Karpas-422 (cell line): ENCODE data around the gene CDK13. TPM values are rescaled to one million over a fixed set of nuclear protein-coding genes. Genes with fewer than 3 reads are reported as not detected.

Source experiments
- DNase-seq: peaks from one replicate; pipeline ENCODE4 v3.0.0-alpha.2; 2015
- H2AFZ ChIP-seq: fragments of 200-600 bp; sonication (generic); 2 replicates; pipeline ENCODE4 v1.6.1; 2014; ENCODE audit warnings: antibody characterized with exemption, low read length, mixed read lengths
- H3K27ac ChIP-seq: fragments of 200-600 bp; sonication (generic); 2 replicates; pipeline ENCODE4 v1.5.1; 2014; ENCODE audit warnings: mild to moderate bottlenecking, low read length, moderate library complexity
- H3K27me3 ChIP-seq: fragments of 200-600 bp; sonication (generic); 2 replicates; pipeline ENCODE4 v1.6.1; 2014; ENCODE audit warnings: low read length, mixed read lengths
- H3K36me3 ChIP-seq: fragments of 200-600 bp; sonication (generic); 2 replicates; pipeline ENCODE4 v1.6.1; 2014; ENCODE audit warnings: low read length, mixed read lengths; ENCODE audit not compliant: insufficient read depth
- H3K4me1 ChIP-seq: fragments of 200-600 bp; sonication (generic); 2 replicates; pipeline ENCODE4 v1.6.1; 2014; ENCODE audit warnings: mild to moderate bottlenecking, low read length, mixed read lengths
- H3K4me2 ChIP-seq: fragments of 200-600 bp; sonication (generic); 2 replicates; pipeline ENCODE4 v1.6.1; 2014; ENCODE audit warnings: low read length, low read depth, mild to moderate bottlenecking; ENCODE audit not compliant: poor library complexity, severe bottlenecking
- H3K4me3 ChIP-seq: fragments of 200-600 bp; sonication (generic); 2 replicates; pipeline ENCODE4 v1.5.1; 2014; ENCODE audit warnings: mild to moderate bottlenecking, antibody characterized with exemption, low read length, mixed read lengths
- H3K79me2 ChIP-seq: fragments of 200-600 bp; sonication (generic); 2 replicates; pipeline ENCODE4 v1.6.1; 2014; ENCODE audit warnings: mild to moderate bottlenecking, low read length, mixed read lengths
- H3K9ac ChIP-seq: fragments of 200-600 bp; sonication (generic); 2 replicates; pipeline ENCODE4 v1.6.0; 2014; ENCODE audit warnings: low read length
- H3K9me2 ChIP-seq: fragments of 200-600 bp; sonication (generic), shearing (Covaris generic); replicated peaks from 2 replicates; pipeline ENCODE4 v1.6.0; 2014; ENCODE audit warnings: mild to moderate bottlenecking, low read length, moderate library complexity; ENCODE audit not compliant: insufficient read depth
- H3K9me3 ChIP-seq: fragments of 300-700, 200-600 bp; sonication (generic); 2 replicates; pipeline ENCODE4 v1.6.1; 2014; ENCODE audit warnings: low read length, mixed read lengths
- H4K20me1 ChIP-seq: fragments of 200-600 bp; sonication (generic); 2 replicates; pipeline ENCODE4 v1.6.1; 2014; ENCODE audit warnings: mild to moderate bottlenecking, antibody characterized with exemption, low read length, low read depth; ENCODE audit not compliant: insufficient read depth
- total RNA-seq: library from RNA; depleted of rRNA; stranded (reverse); fragments of >200 nt; shearing (Covaris generic); gene quantifications from 2 replicates; pipeline ENCODE4 v1.2.3, GENCODE V29; 2014; ENCODE audit warnings: low replicate concordance

CDK13 gene
- total RNA-seq, 1 experiment from 2014 or later, result 81.1 TPM

DNA sequence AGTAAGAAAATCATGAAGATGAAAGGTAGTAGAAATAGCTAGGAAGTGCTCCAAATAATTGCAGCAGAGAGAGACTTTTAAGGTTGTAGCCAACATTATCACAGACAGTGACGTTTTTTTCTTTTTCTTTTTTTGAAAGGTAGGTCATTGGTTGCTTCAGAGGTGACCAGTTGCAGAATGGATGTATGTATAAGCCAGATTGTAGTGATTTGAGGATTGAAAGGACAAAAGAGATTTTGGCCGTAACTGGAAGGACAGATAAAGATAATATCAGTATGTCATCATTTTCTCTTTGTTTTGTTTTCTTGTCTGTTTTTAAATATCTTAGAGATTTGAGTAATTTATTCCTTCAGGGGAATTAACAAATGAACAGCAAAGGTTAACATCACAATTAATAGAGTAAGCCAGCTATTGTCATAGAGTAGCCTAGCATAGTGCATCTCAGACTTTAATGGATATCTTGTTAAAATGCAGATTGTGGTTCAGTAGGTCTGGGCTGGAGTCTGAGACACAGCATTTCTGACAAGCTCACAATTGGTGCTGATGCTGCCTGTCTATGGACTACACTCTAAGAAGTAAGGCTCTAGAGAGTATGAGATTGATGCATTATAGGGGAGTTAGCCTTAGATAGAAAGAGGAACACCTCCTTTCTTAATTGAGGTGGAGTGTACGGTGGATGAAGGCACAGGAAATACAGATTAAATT, 28.3 kb downstream of the CDK13 start:
- H2AFZ ChIP-seq, result no peak overlapping the region
- peak overlapping the region; percentile 9; the same call in 1 of the 2 replicates for H3K4me3 ChIP-seq
- peak overlapping the region; percentile 45 for H3K4me2 ChIP-seq
- H3K9ac ChIP-seq, result no peak overlapping the region
- no peaks in the 10 kb centered on the region for H3K36me3 ChIP-seq
- no peaks in the 10 kb centered on the region for H3K9me3 ChIP-seq
- H4K20me1 ChIP-seq, result peaks cover 28% of the 10 kb centered on the region
- H3K9me2 ChIP-seq, result no peaks in the 10 kb centered on the region
- no peaks in the 10 kb centered on the region for H3K27me3 ChIP-seq
- DNase-seq, result peak; percentile 69
- peak overlapping the region; percentile 46 for H3K27ac ChIP-seq
- H3K4me1 ChIP-seq, result peaks cover 62% of the 10 kb centered on the region
- peaks cover 86% of the 10 kb centered on the region for H3K79me2 ChIP-seq

GRCh38 chr7:39979406-39980073, 29.5 kb downstream of the CDK13 start:
- Histone ChIP-seq H3K36me3 (no peaks in the 10 kb centered on the region), H3K9ac (no peak overlapping the region), H3K9me3 (no peaks in the 10 kb centered on the region), H3K4me2 (no peak overlapping the region), H4K20me1 (peaks cover 34% of the 10 kb centered on the region; the same call in 1 of the 2 replicates), H3K9me2 (no peaks in the 10 kb centered on the region), H3K79me2 (peaks cover 86% of the 10 kb centered on the region), H2AFZ (no peak overlapping the region), H3K4me1 (peaks cover 63% of the 10 kb centered on the region), H3K27me3 (no peaks in the 10 kb centered on the region), H3K4me3 (no peak overlapping the region), H3K27ac (no peak overlapping the region)
- no peak for DNase-seq

DNA sequence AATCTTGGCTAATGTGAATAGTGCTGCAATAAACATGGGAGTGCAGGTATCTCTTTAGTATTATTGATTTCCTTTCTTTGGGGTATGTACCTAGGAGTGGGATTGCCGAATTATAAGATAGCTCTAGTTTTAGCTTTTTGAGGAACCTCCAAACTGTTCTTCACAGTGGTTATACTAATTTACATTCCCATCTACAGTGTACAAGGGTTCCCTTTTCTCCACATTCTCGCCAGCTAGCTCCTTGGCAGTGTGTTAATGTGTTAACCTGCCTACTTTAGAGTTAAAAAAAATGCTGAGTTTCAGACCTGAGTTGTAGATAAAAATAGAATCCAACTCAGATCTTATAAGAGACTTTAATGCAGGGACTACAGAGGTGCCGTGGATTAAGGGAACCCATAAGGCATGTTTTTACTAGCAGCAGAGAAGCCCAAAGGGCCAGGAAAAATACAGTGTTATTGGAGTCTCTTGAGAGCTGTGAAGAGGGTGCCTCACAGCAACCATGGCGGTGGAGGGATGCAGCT, 35.4 kb downstream of the CDK13 start:
- peak overlapping the region; percentile 24; the same call in 1 of the 2 replicates for H3K4me3 ChIP-seq
- no peak overlapping the region for H2AFZ ChIP-seq
- peak; percentile 51 for DNase-seq
- peaks cover 86% of the 10 kb centered on the region for H3K79me2 ChIP-seq
- peak overlapping the region; percentile 43 for H3K4me2 ChIP-seq
- H3K9ac ChIP-seq, result peak overlapping the region; percentile 46
- peaks cover 6% of the 10 kb centered on the region; the same call in 1 of the 2 replicates for H4K20me1 ChIP-seq
- H3K27me3 ChIP-seq, result no peaks in the 10 kb centered on the region
- H3K9me2 ChIP-seq, result no peaks in the 10 kb centered on the region
- peaks cover 18% of the 10 kb centered on the region for H3K36me3 ChIP-seq
- H3K9me3 ChIP-seq, result no peaks in the 10 kb centered on the region
- H3K27ac ChIP-seq, result peak overlapping the region; percentile 74
- H3K4me1 ChIP-seq, result peaks cover 32% of the 10 kb centered on the region

DNA sequence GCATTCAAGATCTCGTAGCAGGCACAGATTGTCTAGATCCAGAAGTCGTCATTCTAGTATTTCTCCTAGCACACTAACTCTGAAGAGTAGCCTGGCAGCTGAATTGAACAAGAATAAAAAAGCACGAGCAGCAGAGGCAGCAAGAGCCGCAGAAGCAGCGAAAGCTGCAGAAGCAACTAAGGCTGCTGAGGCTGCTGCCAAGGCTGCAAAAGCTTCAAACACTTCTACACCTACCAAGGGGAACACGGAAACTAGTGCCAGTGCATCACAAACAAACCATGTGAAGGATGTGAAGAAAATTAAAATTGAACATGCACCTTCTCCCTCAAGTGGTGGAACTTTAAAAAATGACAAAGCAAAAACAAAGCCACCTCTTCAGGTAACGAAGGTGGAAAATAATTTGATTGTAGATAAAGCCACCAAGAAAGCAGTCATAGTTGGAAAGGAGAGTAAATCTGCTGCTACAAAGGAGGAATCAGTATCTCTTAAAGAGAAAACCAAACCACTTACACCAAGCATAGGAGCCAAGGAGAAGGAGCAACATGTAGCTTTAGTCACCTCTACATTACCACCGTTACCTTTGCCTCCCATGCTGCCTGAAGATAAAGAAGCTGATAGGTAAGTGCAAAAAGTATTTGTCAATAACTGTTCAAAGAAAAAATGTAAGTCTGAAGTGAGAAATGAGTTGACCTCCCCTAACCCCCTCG, 37.7 kb downstream of the CDK13 start:
- Histone ChIP-seq H3K27ac (no peak overlapping the region), H3K9me3 (no peaks in the 10 kb centered on the region), H3K9ac (no peak overlapping the region), H3K4me1 (peaks cover 34% of the 10 kb centered on the region), H2AFZ (no peak overlapping the region), H3K36me3 (peaks cover 27% of the 10 kb centered on the region), H4K20me1 (peaks cover 6% of the 10 kb centered on the region; the same call in 1 of the 2 replicates), H3K4me3 (no peak overlapping the region), H3K9me2 (no peaks in the 10 kb centered on the region), H3K79me2 (peaks cover 97% of the 10 kb centered on the region), H3K4me2 (no peak overlapping the region), H3K27me3 (no peaks in the 10 kb centered on the region)
- DNase-seq, result no peak

GRCh38 chr7:40000734-40001315, 50.8 kb downstream of the CDK13 start:
- Histone ChIP-seq H3K4me3 (no peak overlapping the region), H4K20me1 (no peaks in the 10 kb centered on the region), H3K36me3 (peaks cover 38% of the 10 kb centered on the region; the same call in 1 of the 2 replicates), H3K4me2 (no peak overlapping the region), H3K9ac (no peak overlapping the region), H3K79me2 (peaks cover 88% of the 10 kb centered on the region), H3K27ac (no peak overlapping the region), H3K4me1 (no peaks in the 10 kb centered on the region), H3K27me3 (no peaks in the 10 kb centered on the region), H3K9me2 (no peaks in the 10 kb centered on the region), H2AFZ (no peak overlapping the region), H3K9me3 (no peaks in the 10 kb centered on the region)
- no peak for DNase-seq

GRCh38 chr7:40001649-40002048, 51.6 kb downstream of the CDK13 start:
- Histone ChIP-seq H3K36me3 (peaks cover 35% of the 10 kb centered on the region; the same call in 1 of the 2 replicates), H2AFZ (no peak overlapping the region)

GRCh38 chr7:40003597-40003996, 53.5 kb downstream of the CDK13 start:
- Histone ChIP-seq H3K4me1 (no peaks in the 10 kb centered on the region), H3K4me2 (no peak overlapping the region), H3K27me3 (no peaks in the 10 kb centered on the region), H3K9me2 (no peaks in the 10 kb centered on the region), H4K20me1 (no peaks in the 10 kb centered on the region), H3K27ac (no peak overlapping the region), H3K36me3 (peaks cover 27% of the 10 kb centered on the region; the same call in 1 of the 2 replicates), H2AFZ (no peak overlapping the region), H3K9ac (no peak overlapping the region), H3K4me3 (no peak overlapping the region), H3K9me3 (no peaks in the 10 kb centered on the region), H3K79me2 (peaks cover 88% of the 10 kb centered on the region)
- no peak for DNase-seq

More at GRCh38 chr7:40001649-40002048, 51.6 kb downstream of the CDK13 start:
- no peak for DNase-seq
- Histone ChIP-seq H3K4me2 (no peak overlapping the region), H3K4me1 (no peaks in the 10 kb centered on the region), H3K9me3 (no peaks in the 10 kb centered on the region), H3K27ac (no peak overlapping the region), H3K9me2 (no peaks in the 10 kb centered on the region), H4K20me1 (no peaks in the 10 kb centered on the region), H3K9ac (no peak overlapping the region), H3K4me3 (no peak overlapping the region), H3K27me3 (no peaks in the 10 kb centered on the region), H3K79me2 (peaks cover 85% of the 10 kb centered on the region)
